Activated CD4-positive, alpha-beta T cell treated with anti-CD3 and anti-CD28 coated beads, Interleukin-2, amount 50 U/mL, for 4 hours (primary cell): ENCODE data around the gene PKP4.
A peak's percentile ranks its signal among the peaks of the same experiment; 100 is the strongest.
"Not testable (repeated sequence)": the region's sequence is repeated elsewhere in the genome, so short reads cannot be mapped to it uniquely, and the experiment has no call there.

Experiments
- DNase-seq, 2 experiments: peaks; one replicate each; pipeline ENCODE4 v3.0.0-alpha.2; 2020

The PKP4 gene, protein sequence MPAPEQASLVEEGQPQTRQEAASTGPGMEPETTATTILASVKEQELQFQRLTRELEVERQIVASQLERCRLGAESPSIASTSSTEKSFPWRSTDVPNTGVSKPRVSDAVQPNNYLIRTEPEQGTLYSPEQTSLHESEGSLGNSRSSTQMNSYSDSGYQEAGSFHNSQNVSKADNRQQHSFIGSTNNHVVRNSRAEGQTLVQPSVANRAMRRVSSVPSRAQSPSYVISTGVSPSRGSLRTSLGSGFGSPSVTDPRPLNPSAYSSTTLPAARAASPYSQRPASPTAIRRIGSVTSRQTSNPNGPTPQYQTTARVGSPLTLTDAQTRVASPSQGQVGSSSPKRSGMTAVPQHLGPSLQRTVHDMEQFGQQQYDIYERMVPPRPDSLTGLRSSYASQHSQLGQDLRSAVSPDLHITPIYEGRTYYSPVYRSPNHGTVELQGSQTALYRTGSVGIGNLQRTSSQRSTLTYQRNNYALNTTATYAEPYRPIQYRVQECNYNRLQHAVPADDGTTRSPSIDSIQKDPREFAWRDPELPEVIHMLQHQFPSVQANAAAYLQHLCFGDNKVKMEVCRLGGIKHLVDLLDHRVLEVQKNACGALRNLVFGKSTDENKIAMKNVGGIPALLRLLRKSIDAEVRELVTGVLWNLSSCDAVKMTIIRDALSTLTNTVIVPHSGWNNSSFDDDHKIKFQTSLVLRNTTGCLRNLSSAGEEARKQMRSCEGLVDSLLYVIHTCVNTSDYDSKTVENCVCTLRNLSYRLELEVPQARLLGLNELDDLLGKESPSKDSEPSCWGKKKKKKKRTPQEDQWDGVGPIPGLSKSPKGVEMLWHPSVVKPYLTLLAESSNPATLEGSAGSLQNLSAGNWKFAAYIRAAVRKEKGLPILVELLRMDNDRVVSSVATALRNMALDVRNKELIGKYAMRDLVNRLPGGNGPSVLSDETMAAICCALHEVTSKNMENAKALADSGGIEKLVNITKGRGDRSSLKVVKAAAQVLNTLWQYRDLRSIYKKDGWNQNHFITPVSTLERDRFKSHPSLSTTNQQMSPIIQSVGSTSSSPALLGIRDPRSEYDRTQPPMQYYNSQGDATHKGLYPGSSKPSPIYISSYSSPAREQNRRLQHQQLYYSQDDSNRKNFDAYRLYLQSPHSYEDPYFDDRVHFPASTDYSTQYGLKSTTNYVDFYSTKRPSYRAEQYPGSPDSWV

GRCh38 chr2:158456309-158457066, at the start of gene PKP4, which contains the start of gene CCDC148:
Gene PKP4 (plus strand): TSS chr2:158456952. CDS start chr2:158533185, 76,233 bp downstream.
Gene CCDC148 (minus strand): TSS chr2:158456753. CDS start chr2:158456439, 314 bp downstream.
- peak; percentile 87 to 91 for DNase-seq

DNA sequence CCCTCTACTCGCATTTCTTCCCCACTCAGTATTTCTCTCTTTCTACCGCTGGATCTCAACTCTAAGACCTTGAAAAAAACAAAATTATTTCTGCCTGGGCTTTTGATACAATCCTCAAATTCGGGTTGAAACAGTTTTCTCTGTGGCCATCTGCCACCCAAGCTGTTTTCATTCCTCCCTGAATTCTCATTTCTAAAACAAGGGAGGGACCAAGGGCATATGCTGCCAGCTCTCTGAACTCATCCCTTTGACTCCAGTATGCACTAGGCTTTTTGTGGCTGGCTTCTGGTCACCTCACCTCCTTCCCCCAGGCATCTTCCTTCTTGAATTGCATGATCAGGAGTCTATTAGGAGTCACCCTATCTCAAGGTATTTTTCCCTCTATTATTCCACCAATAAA, 49.7 kb upstream of the PKP4 start:
- no peak for DNase-seq

- DNase-seq: no peak
These were observed 46.6 kb upstream of the PKP4 start for GRCh38 chr2:158410132-158410531.

DNA sequence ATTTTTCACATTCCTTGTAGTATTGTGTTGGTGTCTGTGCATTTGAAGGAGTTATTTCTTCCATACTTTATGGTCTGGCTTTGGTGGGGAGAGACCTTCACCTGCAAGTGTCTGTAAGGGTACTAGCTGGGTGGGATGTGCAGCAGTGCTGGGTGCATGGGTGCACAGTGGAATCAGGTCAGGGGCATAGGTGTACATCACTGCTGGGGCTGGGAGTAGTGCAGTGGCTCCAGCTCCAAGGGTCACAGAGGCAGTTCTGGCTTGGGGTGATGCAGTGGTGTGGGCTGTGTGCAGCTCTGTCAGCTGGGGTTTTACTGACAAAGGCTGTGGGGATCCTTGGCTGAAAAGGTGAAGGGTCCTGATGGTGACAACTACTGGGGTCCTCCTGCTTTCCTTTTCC, 45.0 kb upstream of the PKP4 start:
- DNase-seq: no peak

GRCh38 chr2:158412206-158412605, 44.5 kb upstream of the PKP4 start:
- DNase-seq: no peak

DNA sequence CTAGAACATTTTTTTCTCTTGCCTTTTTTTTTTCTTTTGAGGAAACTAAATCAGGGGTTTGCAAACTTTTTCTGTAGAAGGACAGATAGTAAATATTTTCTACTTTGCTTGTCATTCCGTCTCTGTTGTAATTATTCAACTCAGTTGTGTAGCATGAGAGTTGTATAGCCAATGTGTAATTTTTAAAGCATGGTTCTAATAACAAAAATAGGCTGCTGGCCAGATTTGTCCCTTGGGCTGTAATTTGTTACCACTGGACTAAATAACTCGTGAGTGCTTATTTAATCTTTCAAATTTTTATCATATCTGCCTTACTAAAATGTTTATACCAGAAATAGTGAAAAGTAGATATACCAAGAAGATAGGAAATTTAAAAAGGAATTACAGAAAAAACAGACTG, 43.2 kb upstream of the PKP4 start:
- no peak for DNase-seq

DNA sequence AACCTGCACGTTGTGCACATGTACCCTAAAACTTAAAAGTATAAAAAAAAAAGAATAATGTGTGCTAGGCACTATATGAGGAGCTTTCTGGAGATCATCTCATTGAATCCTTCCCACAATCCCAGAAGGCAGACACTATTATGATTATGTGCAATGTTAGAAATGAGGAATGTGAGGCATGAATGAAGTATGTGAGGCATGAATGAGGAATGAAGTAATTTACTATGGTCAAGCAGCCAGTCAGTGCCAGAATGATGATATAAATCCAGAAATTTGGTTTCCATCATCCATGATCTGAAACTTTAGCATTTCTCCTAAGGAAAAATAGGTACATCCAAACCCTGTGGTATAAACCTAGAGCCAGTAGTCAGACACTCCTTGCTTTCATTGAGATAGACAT, 42.2 kb upstream of the PKP4 start:
- DNase-seq: no peak

GRCh38 chr2:158432117-158432516, 24.6 kb upstream of the PKP4 start:
- no peak for DNase-seq

GRCh38 chr2:158433716-158434115, 23.0 kb upstream of the PKP4 start:
- DNase-seq: not testable (repeated sequence)

- DNase-seq: not testable (repeated sequence)
These were observed 17.7 kb upstream of the PKP4 start for GRCh38 chr2:158439062-158439461.

DNA sequence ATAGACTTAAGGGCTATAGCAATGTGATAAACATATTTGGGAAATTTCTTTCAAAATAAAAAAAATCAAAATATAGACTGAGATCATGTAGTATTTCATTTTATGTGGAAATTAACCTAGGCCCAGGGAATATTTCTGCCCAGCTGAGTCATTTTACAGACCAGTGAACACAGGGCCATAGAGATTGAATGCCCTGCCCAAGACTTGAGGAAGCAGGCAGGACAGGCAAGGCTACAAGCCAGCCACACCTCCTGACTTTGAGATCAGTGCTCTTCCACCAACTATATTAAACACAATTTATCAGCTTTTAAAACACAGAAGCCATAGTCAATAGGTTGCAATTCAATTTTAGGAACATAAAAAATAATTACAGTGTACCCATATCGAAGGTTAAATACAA, 13.1 kb upstream of the PKP4 start:
- DNase-seq: no peak

DNA sequence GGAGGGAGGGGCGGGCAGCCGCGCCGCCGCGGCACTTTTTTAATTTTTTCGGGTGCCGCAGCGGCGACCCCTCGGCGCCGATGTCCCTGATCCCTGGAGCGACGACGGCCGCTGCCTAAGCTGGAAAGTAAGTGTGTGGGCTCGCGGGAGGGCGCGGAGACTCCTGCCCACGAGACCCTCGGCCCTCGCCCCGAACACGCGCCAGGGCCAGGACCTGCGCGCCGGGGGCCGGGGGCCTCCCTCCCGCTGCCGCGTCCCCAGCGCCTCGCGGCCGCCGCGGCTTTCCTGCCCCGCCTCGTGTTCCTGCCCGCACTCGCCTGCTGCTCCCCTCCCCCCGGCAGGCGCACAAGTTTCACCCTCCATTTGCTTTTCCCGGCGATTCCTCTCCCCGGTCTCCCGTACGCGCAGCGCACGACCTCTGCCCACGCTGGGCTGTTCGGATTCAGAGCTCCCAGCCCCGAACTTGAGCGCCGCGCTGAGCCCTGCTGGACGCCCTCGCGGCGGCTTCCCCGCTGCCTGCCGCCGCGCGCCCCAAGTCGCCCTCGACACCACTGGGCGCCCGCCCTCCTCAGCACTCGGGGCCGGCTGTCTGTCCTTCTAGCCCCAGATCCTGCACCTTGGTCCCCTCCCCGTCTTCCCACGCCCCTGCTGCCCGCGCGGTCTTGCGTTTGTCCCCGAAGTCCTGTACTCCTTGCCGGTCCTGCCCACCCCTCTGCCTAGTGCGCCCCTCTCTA, 507 bp downstream of the PKP4 start:
- peak; percentile 30 to 39 for DNase-seq

DNA sequence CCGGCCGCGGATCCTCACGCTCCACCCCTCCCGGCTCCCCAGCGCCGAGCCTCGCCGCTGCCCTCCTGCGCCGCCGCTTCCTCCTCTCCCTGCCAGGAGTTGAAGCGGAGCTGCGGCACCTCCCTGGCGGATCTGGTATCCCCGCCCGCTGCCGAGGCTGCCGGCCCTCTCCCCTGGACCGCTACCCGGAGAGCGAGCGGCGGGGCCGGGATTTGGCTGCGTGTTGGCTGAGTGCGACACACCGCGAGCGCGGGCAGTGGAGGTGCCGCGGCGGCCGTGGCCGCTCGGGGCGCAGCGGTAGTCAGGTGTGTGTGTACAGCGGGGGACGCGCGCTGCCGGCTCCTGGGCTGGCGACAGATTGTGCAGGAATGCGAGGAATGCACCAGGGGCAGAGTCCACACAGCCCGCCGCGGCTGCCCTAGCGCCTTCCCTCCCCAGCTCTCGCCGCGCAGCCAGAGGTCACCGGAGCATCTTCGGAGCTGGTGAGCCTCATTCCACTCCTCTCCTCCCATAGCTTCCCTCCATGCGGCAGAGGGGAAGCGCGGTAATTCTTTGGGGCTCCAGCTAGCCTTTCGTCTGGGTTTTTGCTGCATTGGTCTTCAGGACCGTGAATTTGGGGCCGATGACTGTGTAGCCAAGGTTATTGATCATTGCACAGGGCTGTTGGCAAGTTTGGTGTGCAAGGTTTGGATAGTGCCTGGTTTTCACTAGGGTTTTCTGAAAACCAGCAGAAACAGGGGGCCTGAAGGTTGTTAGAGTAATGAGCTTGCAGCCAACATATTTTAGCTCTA, 1.3 kb downstream of the PKP4 start:
- peak; percentile 48 to 53 for DNase-seq

GRCh38 chr2:158458617-158458920, 1.8 kb downstream of the PKP4 start:
- DNase-seq: no peak

GRCh38 chr2:158459161-158460003, 2.6 kb downstream of the PKP4 start:
- no peak for DNase-seq

DNA sequence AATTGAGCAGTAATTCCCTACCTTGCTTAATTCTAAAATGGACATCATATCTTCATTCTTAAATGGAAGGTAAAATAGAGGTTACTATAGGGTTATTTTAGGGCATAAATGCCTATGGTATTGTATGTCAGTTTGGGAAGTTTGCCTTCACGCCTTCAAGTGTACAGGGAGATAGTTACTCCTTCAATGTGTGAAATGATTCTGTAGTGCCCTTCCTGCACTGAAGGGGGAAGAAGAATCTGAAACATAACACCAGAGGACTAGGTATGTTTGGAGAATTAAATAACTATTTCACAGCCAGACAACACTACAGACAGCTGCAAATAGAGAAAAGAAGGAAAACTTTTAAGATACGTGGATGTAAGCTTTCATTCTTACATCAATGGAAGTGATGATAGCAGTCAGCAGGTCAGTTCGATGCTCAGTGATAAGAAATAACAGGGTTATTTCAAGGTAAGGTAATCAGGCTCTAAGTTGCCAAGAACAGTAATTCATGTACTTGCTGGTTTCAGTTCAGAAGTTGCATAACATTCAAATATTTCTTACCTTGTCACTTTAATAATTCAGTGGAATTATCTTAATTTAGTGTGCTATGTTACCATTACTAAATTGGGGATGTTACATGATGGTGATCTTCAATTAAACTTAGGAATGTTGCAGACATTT, 4.0 kb downstream of the PKP4 start:
- no peak for DNase-seq

DNA sequence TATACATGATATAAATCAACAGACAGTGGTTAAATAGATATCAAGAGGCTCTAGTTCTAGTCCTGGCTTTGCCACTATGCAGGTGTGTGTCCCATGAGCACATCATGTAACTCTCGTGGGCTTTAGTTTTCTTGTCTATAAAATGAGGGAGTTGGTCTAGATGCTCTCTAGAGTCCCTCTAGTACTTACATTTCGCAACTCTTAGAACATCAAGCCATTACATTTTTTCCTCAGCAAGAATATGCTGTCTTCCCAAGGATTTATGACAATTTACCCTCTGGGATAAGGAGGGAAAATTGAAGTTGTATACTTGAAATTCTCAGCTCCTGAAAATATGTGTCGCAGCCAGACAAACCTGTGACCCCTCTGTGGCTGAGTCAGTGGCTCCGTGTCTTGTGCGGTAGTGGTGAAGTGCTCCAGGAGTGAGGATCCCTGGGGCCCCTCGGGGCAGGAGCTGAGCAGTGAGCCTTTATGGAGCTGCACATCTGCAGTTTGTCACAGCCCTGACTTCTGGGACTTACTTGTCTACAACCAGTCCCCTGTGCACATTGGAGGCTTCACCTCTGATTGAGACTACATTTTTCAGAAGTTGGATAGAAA, 6.8 kb downstream of the PKP4 start:
- DNase-seq: no peak

DNA sequence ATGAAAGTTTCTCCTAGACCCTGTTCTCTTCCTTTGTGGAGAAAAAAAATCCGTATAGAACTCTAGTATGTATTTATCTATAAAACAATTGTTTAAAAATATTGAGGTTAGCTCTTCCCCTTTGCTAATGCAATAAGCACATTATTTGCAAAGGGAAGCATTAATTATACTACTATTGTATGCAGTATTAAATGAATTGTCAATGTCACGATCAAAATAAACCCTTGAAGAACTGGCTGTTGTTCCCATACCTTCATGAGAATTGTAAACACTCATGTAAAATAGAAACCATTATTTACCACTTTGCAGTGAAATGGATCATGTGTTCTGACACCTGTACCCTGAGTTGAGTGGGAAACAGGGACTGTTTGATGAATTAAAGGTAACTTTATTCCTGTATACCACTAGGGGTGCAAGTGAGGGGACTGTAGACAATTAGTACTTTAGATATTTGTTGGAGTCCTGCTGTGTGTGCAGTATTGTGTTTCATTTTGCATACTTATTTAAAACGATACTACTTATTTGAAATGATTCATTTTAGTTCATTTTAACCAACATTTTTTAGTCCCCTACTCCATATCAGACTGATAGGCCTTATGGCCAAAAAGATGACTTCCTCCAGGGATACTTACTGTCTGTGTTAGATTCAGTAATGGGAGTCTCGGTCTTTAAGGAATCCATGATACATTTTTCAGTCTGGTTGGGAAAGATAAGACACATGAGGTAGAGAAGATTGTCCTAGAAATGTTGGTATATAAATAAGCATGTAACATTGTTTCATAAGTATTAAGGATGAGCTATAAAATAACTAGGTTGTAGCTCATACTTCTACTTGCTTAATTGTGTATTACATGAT, 7.9 kb downstream of the PKP4 start:
- DNase-seq: no peak
